HG03066 (cell line): ENCODE measurements around the gene FBXW11.
A peak's percentile ranks its signal among the peaks of the same experiment; 100 is the strongest.

Source experiments
- ATAC-seq: cut with Tn5 transposase; IDR thresholded peaks from one replicate; pipeline ENCODE4 v1.9.1; 2021; ENCODE audit warnings: low read depth; ENCODE audit not compliant: unreplicated experiment

Gene FBXW11

GRCh38 chr5:172006321-172007174 is at the start of gene FBXW11:
TSS of gene FBXW11 (minus strand) at chr5:172006638. CDS start at chr5:172006502, 136 bp downstream.
- ATAC-seq = peak; percentile 78

- ATAC-seq = no peak
Observed at GRCh38 chr5:172055996-172056395, 49.6 kb upstream of the FBXW11 start.

- no peak for ATAC-seq
Observed at GRCh38 chr5:172055421-172055820, 49.0 kb upstream of the FBXW11 start.

- ATAC-seq = no peak
Observed at GRCh38 chr5:172054611-172055153, 48.2 kb upstream of the FBXW11 start.

GRCh38 chr5:172052450-172053236 is 46.2 kb upstream of the FBXW11 start:
- no peak for ATAC-seq

- no peak for ATAC-seq
Observed at GRCh38 chr5:172051643-172052339, 45.4 kb upstream of the FBXW11 start.

GRCh38 chr5:172050080-172050479 is 43.6 kb upstream of the FBXW11 start:
- ATAC-seq = no peak

- ATAC-seq = no peak
Observed at GRCh38 chr5:172049226-172049796, 42.9 kb upstream of the FBXW11 start.

GRCh38 chr5:172048539-172049101 is 42.2 kb upstream of the FBXW11 start:
- no peak for ATAC-seq

- ATAC-seq = no peak
Observed at GRCh38 chr5:172048170-172048422, 41.7 kb upstream of the FBXW11 start.

- ATAC-seq = no peak
Observed at GRCh38 chr5:172046593-172046992, 40.2 kb upstream of the FBXW11 start.

- no peak for ATAC-seq
Observed at GRCh38 chr5:172045315-172045632, 38.8 kb upstream of the FBXW11 start.

- no peak for ATAC-seq
Observed at GRCh38 chr5:172044631-172045314, 38.3 kb upstream of the FBXW11 start.

GRCh38 chr5:172043865-172044264 is 37.4 kb upstream of the FBXW11 start:
- no peak for ATAC-seq

GRCh38 chr5:172042183-172042582 is 35.7 kb upstream of the FBXW11 start:
- ATAC-seq = no peak

GRCh38 chr5:172038167-172038566 is 31.7 kb upstream of the FBXW11 start:
- no peak for ATAC-seq

GRCh38 chr5:172035049-172035448 is 28.6 kb upstream of the FBXW11 start:
- peak; percentile 78 for ATAC-seq

- ATAC-seq = no peak
Observed at GRCh38 chr5:172031894-172032461, 25.5 kb upstream of the FBXW11 start.

GRCh38 chr5:172029876-172030275 is 23.4 kb upstream of the FBXW11 start:
- ATAC-seq = no peak

GRCh38 chr5:172028167-172028566 is 21.7 kb upstream of the FBXW11 start:
- no peak for ATAC-seq
